ENCODE results near the gene PANX3. TPM values are rescaled to one million over a fixed set of nuclear protein-coding genes. Genes with fewer than 3 reads are reported as not detected.
"Not testable (repeated sequence)": the region's sequence is repeated elsewhere in the genome, so short reads cannot be mapped to it uniquely, and the experiment has no call there.

The PANX3 gene
- total RNA-seq, 2 donors from 2014 or later, result not detected

DNA sequence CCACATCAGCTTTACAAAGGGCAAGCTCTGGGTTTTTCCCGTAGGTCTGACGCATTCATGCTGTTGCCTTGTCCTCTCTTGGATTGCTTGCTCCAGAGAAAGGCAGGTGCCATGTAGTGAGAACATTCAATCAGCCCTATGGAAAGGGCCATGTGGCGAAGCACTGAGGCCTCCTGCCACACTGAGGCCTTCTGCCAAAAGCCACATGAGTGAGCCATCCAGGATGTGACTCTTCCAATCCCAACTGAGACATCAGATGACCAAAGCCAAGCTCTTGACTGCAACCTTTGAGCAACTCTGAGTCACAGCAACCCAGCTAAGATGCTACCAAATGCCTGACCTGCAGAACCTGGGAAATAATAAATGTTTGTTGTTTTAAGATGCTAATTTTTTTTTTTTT lies 9.0 kb upstream of the PANX3 start:
- Histone ChIP-seq H3K36me3 (no peaks in the 10 kb centered on the region), H3K4me3 (no peak overlapping the region), H3K27ac (no peak overlapping the region), H3K9me3 (no peaks in the 10 kb centered on the region), H3K27me3 (replicated peaks; ENCODE audit: insufficient read depth) (no peaks in the 10 kb centered on the region), H3K4me1 (ENCODE audit: control insufficient read depth in 1 of 2, low read depth in 2 of 2) (no peaks in the 10 kb centered on the region)
- TF ChIP-seq, protein P1, sequence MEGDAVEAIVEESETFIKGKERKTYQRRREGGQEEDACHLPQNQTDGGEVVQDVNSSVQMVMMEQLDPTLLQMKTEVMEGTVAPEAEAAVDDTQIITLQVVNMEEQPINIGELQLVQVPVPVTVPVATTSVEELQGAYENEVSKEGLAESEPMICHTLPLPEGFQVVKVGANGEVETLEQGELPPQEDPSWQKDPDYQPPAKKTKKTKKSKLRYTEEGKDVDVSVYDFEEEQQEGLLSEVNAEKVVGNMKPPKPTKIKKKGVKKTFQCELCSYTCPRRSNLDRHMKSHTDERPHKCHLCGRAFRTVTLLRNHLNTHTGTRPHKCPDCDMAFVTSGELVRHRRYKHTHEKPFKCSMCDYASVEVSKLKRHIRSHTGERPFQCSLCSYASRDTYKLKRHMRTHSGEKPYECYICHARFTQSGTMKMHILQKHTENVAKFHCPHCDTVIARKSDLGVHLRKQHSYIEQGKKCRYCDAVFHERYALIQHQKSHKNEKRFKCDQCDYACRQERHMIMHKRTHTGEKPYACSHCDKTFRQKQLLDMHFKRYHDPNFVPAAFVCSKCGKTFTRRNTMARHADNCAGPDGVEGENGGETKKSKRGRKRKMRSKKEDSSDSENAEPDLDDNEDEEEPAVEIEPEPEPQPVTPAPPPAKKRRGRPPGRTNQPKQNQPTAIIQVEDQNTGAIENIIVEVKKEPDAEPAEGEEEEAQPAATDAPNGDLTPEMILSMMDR (IDR thresholded peaks at IDR 0.05), result no peak
- ATAC-seq (ENCODE audit: insufficient number of reproducible peaks, low FRiP score, low read depth) (no peak), DNase-seq (ENCODE audit: low spot score) (no peak)

DNA sequence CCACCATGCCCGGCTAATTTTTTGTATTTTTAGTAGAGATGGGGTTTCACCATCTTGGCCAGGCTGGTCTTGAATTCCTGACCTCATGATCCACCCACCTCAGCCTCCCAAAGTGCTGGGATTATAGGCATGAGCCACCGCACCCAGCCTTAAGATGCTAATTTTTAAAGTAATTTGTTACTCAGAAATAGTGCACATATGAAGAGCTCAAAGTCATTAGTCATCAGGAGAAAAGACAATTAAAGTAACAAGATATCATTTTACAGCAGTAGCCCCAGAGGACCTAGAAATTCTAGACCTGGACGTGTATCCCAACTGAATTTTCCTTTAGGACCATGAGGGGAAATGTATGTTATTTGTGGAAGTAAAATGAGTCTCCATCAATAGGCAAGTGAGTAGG lies 8.5 kb upstream of the PANX3 start:
- not testable (repeated sequence) for H3K9me3 ChIP-seq; H3K4me3 ChIP-seq; ATAC-seq (ENCODE audit: insufficient number of reproducible peaks, low FRiP score, low read depth); H3K36me3 ChIP-seq; DNase-seq (ENCODE audit: low spot score); H3K27me3 ChIP-seq (replicated peaks; ENCODE audit: insufficient read depth); H3K27ac ChIP-seq; H3K4me1 ChIP-seq (ENCODE audit: control insufficient read depth in 1 of 2, low read depth in 2 of 2)

DNA sequence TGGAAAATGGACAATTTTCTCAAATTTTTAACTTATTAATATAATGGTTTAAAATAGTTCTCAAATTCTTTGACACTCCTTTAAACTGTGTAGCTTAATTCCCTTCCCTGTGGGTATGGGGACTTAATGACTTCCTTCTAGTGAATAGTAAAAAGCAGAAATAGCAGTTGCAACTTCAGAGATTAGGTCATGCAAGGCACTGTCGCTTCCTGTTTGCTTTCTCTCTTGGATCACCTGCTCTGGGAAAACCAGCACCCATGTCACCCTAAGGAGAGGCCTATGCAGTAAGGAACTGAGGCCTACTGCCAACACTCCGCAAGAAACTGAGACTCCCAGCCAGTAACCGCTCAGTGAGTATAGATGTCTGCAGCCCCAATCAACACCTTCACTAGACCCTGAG lies 5.5 kb upstream of the PANX3 start:
- ATAC-seq (ENCODE audit: insufficient number of reproducible peaks, low FRiP score, low read depth), result no peak
- no peaks in the 10 kb centered on the region for H3K4me1 ChIP-seq (ENCODE audit: control insufficient read depth in 1 of 2, low read depth in 2 of 2)
- no peak for DNase-seq (ENCODE audit: low spot score)
- no peaks in the 10 kb centered on the region for H3K9me3 ChIP-seq
- H3K27me3 ChIP-seq (replicated peaks; ENCODE audit: insufficient read depth), result no peaks in the 10 kb centered on the region
- no peak overlapping the region for H3K4me3 ChIP-seq
- H3K27ac ChIP-seq, result no peak overlapping the region
- H3K36me3 ChIP-seq, result no peaks in the 10 kb centered on the region
- TF ChIP-seq, protein P1 (IDR thresholded peaks at IDR 0.05), result no peak

DNA sequence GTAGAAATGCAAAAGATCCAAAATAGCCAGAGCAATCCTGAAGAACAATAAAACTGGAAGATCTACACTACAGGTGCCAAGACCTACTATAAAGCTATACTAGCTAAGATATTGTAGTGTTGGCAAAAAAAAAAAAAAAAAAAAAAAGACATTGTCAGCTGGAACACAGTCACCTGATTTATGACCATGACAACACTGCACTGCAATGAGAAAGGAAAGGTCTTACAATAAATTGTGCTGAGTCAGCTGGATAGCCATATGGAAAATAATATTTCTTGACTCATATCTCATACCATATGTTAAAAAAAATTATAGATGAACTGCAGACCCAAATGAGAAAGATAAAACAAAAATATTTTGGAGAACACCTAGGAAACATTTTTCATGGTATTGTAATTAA lies 3.1 kb upstream of the PANX3 start:
- H3K27ac ChIP-seq, result no peak overlapping the region
- ATAC-seq (ENCODE audit: insufficient number of reproducible peaks, low FRiP score, low read depth) (no peak), DNase-seq (ENCODE audit: low spot score) (no peak)
- TF ChIP-seq, protein P1 (IDR thresholded peaks at IDR 0.05), result no peak
- no peaks in the 10 kb centered on the region for H3K9me3 ChIP-seq
- no peaks in the 10 kb centered on the region for H3K27me3 ChIP-seq (replicated peaks; ENCODE audit: insufficient read depth)
- H3K4me1 ChIP-seq (ENCODE audit: control insufficient read depth in 1 of 2, low read depth in 2 of 2), result no peaks in the 10 kb centered on the region
- no peak overlapping the region for H3K4me3 ChIP-seq
- no peaks in the 10 kb centered on the region for H3K36me3 ChIP-seq

DNA sequence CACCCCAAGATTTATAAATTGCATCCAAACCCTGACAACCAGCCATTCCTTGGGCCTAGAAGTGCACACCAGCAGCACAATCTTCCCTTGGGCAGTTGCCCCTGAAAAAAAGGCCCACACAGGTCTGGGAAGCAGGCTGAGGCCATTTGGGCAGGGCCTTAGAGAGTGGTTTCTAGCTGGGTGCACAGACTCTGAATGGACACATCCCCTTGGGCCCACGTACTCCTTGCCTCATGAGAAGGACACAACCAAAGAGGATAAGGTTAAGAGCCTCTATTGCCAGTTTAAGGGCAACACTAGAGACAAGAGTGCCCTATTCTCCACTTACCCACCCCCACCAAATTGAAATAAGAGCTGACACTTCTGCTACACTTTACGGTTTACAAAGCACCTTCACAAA lies 933 bp upstream of the PANX3 start:
- no peak for ATAC-seq (ENCODE audit: insufficient number of reproducible peaks, low FRiP score, low read depth)
- H3K27ac ChIP-seq, result no peak overlapping the region
- no peak for DNase-seq (ENCODE audit: low spot score)
- H3K36me3 ChIP-seq, result no peaks in the 10 kb centered on the region
- H3K9me3 ChIP-seq, result no peaks in the 10 kb centered on the region
- no peaks in the 10 kb centered on the region for H3K4me1 ChIP-seq (ENCODE audit: control insufficient read depth in 1 of 2, low read depth in 2 of 2)
- H3K4me3 ChIP-seq, result no peak overlapping the region
- TF ChIP-seq, protein P1 (IDR thresholded peaks at IDR 0.05), result no peak
- no peaks in the 10 kb centered on the region for H3K27me3 ChIP-seq (replicated peaks; ENCODE audit: insufficient read depth)

DNA sequence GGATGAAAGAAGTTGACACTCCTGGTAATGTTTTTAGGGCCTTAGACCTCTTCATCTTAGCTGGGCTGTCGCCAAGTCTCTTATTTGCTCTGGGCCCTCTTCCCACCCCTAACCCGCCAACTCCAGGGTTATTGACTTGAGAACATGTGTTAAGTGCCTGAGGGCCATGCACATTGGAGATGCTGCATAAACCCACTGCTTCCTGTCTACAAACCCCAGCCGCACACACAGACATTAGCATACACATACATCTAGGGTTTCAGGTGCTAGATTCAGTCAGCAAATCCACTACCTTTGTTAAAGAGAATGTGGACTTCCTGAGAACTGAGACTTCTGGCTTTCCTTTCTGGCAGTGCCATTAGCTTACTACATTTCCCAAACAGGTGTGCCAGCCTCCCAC lies 817 bp downstream of the PANX3 start:
- H3K27ac ChIP-seq, result no peak overlapping the region
- ATAC-seq (ENCODE audit: insufficient number of reproducible peaks, low FRiP score, low read depth) (no peak), DNase-seq (ENCODE audit: low spot score) (no peak)
- H3K36me3 ChIP-seq, result no peaks in the 10 kb centered on the region
- H3K27me3 ChIP-seq (replicated peaks; ENCODE audit: insufficient read depth), result no peaks in the 10 kb centered on the region
- no peak overlapping the region for H3K4me3 ChIP-seq
- H3K9me3 ChIP-seq, result no peaks in the 10 kb centered on the region
- H3K4me1 ChIP-seq (ENCODE audit: control insufficient read depth in 1 of 2, low read depth in 2 of 2), result no peaks in the 10 kb centered on the region
- TF ChIP-seq, protein P1 (IDR thresholded peaks at IDR 0.05), result no peak

Data from thoracic aorta (tissue), 2 donors.